DOHH2 (cell line): ENCODE data around the gene ACSBG1.

Experiments
- EZH2phosphoT487 ChIP-seq: fragments of 200-600 bp; sonication (generic); IDR thresholded peaks from 2 replicates; pipeline ENCODE4 v1.6.1; 2017; ENCODE audit warnings: borderline replicate concordance, mild to moderate bottlenecking, antibody characterized with exemption, low read length, moderate library complexity, mixed read lengths
- TF ChIP-seq, protein P1 (sequence below): fragments of 200-600 bp; sonication (generic); IDR thresholded peaks from one replicate; pipeline ENCODE4 v1.5.1; 2014; ENCODE audit warnings: antibody characterized with exemption, mild to moderate bottlenecking, low read depth, low read length; ENCODE audit not compliant: poor library complexity, severe bottlenecking

DNA sequence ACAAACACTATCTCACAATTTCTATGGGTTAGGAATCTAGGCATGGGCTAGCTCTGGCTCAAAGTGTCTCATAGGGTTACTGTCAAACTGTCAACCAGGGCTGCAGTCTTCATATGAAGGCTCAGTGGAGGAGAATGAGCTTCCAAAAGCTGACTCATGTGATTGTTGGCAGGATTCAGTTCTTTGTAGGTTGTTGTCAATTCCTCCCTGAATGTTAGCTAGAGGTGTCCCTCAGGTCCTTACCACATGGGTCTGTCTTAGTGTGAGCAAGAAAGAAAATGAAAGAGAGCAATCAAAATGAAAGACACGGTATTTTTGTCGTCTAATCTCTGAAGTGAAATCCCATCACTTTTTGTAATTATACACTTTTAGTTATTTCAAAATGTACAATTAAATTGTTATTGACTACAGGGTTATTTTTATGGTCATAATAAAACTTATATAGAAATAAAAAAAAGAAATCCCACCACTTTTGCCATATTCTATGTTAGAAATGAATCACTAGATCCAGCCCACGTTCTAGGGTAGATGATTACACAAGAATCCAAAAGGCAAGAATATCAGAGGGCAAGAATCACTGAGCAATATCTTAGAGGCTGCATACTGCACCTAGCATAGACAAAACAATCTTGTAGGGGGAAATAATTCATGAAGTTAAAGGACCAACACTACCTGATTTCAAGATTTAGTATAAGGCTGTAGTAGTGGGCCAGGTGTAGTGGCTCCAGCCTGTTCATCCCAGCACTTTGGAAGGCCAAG is 8.4 kb downstream of the ACSBG1 start:
- TF ChIP-seq, protein P1, sequence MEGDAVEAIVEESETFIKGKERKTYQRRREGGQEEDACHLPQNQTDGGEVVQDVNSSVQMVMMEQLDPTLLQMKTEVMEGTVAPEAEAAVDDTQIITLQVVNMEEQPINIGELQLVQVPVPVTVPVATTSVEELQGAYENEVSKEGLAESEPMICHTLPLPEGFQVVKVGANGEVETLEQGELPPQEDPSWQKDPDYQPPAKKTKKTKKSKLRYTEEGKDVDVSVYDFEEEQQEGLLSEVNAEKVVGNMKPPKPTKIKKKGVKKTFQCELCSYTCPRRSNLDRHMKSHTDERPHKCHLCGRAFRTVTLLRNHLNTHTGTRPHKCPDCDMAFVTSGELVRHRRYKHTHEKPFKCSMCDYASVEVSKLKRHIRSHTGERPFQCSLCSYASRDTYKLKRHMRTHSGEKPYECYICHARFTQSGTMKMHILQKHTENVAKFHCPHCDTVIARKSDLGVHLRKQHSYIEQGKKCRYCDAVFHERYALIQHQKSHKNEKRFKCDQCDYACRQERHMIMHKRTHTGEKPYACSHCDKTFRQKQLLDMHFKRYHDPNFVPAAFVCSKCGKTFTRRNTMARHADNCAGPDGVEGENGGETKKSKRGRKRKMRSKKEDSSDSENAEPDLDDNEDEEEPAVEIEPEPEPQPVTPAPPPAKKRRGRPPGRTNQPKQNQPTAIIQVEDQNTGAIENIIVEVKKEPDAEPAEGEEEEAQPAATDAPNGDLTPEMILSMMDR, result no peak
- TF ChIP-seq EZH2phosphoT487, result no peak
